OCI-LY7 (cell line): ENCODE results near the gene MYO1F. TPM values are rescaled to one million over a fixed set of nuclear protein-coding genes. Genes with fewer than 3 reads are reported as not detected.

Experiments
- BruUV-seq: library from RNA; stranded (reverse); fragments of 400-500 nt; replicated peaks from 2 replicates; lab custom pipeline; 2021; lab: Mats Ljungman, UMichigan
- CTCF ChIA-PET: fragments of 300-600 bp; sonication (Branson Sonifier 250); formaldehyde crosslinking; loops from one replicate; lab custom pipeline; 2022; ENCODE audit warnings: antibody characterized with exemption; ENCODE audit not compliant: unreplicated experiment; lab: Charles Lee
- POLR2A ChIA-PET: fragments of 300-600 bp; sonication (Branson Sonifier 250); formaldehyde crosslinking; loops from one replicate; lab custom pipeline; 2022; ENCODE audit warnings: antibody characterized with exemption; lab: Charles Lee
- DNase-seq: peaks from one replicate; pipeline ENCODE4 v3.0.0-alpha.2; 2015; ENCODE audit warnings: low spot score
- H2AFZ ChIP-seq: fragments of 200-600 bp; sonication (generic), shearing (Covaris generic); 2 replicates; pipeline ENCODE4 v1.6.1; 2014; ENCODE audit warnings: mild to moderate bottlenecking, antibody characterized with exemption, low read length, moderate library complexity
- H3K27ac ChIP-seq: fragments of 200-600 bp; sonication (generic); 2 replicates; pipeline ENCODE4 v1.5.1; 2014; ENCODE audit warnings: mixed run types, low read depth, mild to moderate bottlenecking, moderate library complexity, low read length, inconsistent platforms; ENCODE audit not compliant: poor library complexity, severe bottlenecking
- H3K36me3 ChIP-seq: fragments of 200-600 bp; sonication (generic); 2 replicates; pipeline ENCODE4 v1.6.1; 2014; ENCODE audit warnings: mild to moderate bottlenecking, antibody characterized with exemption, low read length, moderate library complexity, mixed read lengths; ENCODE audit not compliant: insufficient read depth
- H3K4me1 ChIP-seq: fragments of 200-600 bp; sonication (generic); 2 replicates; pipeline ENCODE4 v1.5.1; 2014; ENCODE audit warnings: mild to moderate bottlenecking, low read length; ENCODE audit not compliant: insufficient read depth, poor library complexity, severe bottlenecking
- H3K4me2 ChIP-seq: fragments of 200-600 bp; sonication (generic); 2 replicates; pipeline ENCODE4 v1.6.1; 2014; ENCODE audit warnings: mild to moderate bottlenecking, low read length
- H3K4me3 ChIP-seq: fragments of 200-600 bp; sonication (generic); 2 replicates; pipeline ENCODE4 v1.5.1; 2014; ENCODE audit warnings: mild to moderate bottlenecking, low read depth, low read length; ENCODE audit not compliant: poor library complexity, severe bottlenecking
- H3K79me2 ChIP-seq: fragments of 200-600 bp; sonication (generic); 2 replicates; pipeline ENCODE4 v1.6.1; 2016; ENCODE audit warnings: low read depth, mild to moderate bottlenecking, low read length, moderate library complexity, mixed read lengths; ENCODE audit not compliant: insufficient read depth
- H3K9me2 ChIP-seq: fragments of 200-600 bp; sonication (generic); 2 replicates; pipeline ENCODE4 v1.6.1; 2016; ENCODE audit warnings: mild to moderate bottlenecking, low read length, mixed read lengths; ENCODE audit not compliant: insufficient read depth
- H3K9me3 ChIP-seq: fragments of 200-600 bp; sonication (generic); 2 replicates; pipeline ENCODE4 v1.6.1; 2014; ENCODE audit warnings: mild to moderate bottlenecking, mixed run types, low read length, mixed read lengths
- H4K20me1 ChIP-seq: fragments of 200-600 bp; sonication (generic); 2 replicates; pipeline ENCODE4 v1.6.1; 2014; ENCODE audit warnings: mild to moderate bottlenecking, antibody characterized with exemption, low read length, moderate library complexity, mixed read lengths; ENCODE audit not compliant: insufficient read depth
- EZH2phosphoT487 ChIP-seq: fragments of 200-600 bp; sonication (generic); IDR thresholded peaks from 2 replicates; pipeline ENCODE4 v1.6.1; 2018; ENCODE audit warnings: low read depth, borderline replicate concordance, mild to moderate bottlenecking, mixed run types, antibody characterized with exemption, low read length, moderate library complexity, mixed read lengths
- intact Hi-C: fragments of 100-400 bp; cut with micrococcal nuclease; formaldehyde crosslinking; loops from one replicate; pipeline ENCODE4 v1.10.0; 2022; ENCODE audit not compliant: unreplicated experiment
- total RNA-seq, 2 experiments: library from RNA; depleted of rRNA in 1 of 2; stranded (reverse); fragments of >200 nt in 1 of 2; shearing (Covaris generic) in 1 of 2; gene quantifications; 2 replicates each; pipeline ENCODE4 v1.2.3, GENCODE V29; 2014 to 2022
- TF ChIP-seq, protein P1 (sequence below): fragments of 200-600 bp; sonication (generic); conservative IDR thresholded peaks from 2 replicates; pipeline ENCODE4 v1.5.1; 2014; ENCODE audit warnings: mild to moderate bottlenecking, antibody characterized with exemption, low read length, moderate library complexity, mixed read lengths

Gene MYO1F
- total RNA-seq, 2 experiments from 2014 or later, result 8.8 to 18.4 TPM

DNA sequence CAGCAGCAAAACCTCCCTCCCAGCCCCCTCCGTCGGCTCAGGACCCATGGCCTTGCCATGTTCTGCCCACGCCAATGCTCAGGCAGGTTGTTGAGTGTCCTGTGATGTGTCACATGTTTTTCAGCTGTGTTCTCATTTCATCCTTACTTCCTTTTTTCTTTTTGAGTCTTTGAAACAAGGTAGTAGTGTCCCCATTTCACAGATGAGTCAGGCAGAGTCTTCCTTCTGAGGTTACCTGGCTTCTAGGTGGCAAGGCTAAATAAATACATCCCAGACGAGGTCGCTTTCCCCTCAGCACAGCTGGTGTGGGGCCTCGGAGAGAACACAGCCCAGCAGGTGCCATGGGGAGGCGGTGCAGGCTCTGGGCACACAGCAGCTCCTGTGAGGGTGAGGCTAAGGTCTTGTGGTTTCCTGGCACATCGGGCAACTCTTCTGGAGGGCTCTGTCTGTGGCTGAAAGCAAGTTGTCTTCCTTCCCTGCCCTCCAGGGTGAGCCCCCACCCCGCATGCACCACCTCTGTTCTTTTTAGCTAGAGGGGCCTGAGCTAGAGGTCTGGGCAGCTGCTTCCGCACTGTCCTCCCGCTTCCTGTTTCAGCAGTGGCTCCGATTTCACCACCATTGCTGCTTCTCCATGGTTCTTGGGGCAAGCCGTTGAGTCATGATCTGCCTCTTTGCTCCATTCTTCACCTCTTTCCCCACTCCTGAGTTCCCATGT lies 89.9 kb downstream of the MYO1F start:
- Histone ChIP-seq H2AFZ (no peak overlapping the region), H3K4me1 (no peaks in the 10 kb centered on the region), H4K20me1 (no peaks in the 10 kb centered on the region), H3K4me3 (no peak overlapping the region), H3K79me2 (0 out of 2 replicates have a peak, but pooled peaks cover 2% of the 10 kb centered on the region), H3K4me2 (no peak overlapping the region), H3K27ac (no peak overlapping the region), H3K9me2 (no peaks in the 10 kb centered on the region), H3K36me3 (peaks cover 83% of the 10 kb centered on the region), H3K9me3 (no peaks in the 10 kb centered on the region)
- TF ChIP-seq, protein P1, sequence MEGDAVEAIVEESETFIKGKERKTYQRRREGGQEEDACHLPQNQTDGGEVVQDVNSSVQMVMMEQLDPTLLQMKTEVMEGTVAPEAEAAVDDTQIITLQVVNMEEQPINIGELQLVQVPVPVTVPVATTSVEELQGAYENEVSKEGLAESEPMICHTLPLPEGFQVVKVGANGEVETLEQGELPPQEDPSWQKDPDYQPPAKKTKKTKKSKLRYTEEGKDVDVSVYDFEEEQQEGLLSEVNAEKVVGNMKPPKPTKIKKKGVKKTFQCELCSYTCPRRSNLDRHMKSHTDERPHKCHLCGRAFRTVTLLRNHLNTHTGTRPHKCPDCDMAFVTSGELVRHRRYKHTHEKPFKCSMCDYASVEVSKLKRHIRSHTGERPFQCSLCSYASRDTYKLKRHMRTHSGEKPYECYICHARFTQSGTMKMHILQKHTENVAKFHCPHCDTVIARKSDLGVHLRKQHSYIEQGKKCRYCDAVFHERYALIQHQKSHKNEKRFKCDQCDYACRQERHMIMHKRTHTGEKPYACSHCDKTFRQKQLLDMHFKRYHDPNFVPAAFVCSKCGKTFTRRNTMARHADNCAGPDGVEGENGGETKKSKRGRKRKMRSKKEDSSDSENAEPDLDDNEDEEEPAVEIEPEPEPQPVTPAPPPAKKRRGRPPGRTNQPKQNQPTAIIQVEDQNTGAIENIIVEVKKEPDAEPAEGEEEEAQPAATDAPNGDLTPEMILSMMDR, result no peak
- CTCF ChIA-PET, result no interaction called here
- no TSS peak for BruUV-seq
- DNase-seq, result no peak
- intact Hi-C loops, result no loop called here
- POLR2A ChIA-PET, result interaction anchor here (0.7 kb wide), 1 partner anchor 92 kb away, joined by 3 read pairs; no protein-coding TSS in a partner anchor

GRCh38 chr19:8486661-8487136 lies 90.5 kb downstream of the MYO1F start:
- H3K4me2 ChIP-seq, result no peak overlapping the region
- H3K27ac ChIP-seq, result no peak overlapping the region
- no peak overlapping the region for H2AFZ ChIP-seq
- no peaks in the 10 kb centered on the region for H3K9me2 ChIP-seq
- peaks cover 89% of the 10 kb centered on the region for H3K36me3 ChIP-seq
- H3K79me2 ChIP-seq, result peaks cover 5% of the 10 kb centered on the region; the same call in 1 of the 2 replicates
- intact Hi-C loops, result no loop called here
- no peak for DNase-seq
- H3K4me3 ChIP-seq, result no peak overlapping the region
- H3K9me3 ChIP-seq, result no peaks in the 10 kb centered on the region
- H3K4me1 ChIP-seq, result no peaks in the 10 kb centered on the region
- BruUV-seq, result no TSS peak
- no peak for TF ChIP-seq EZH2phosphoT487
- TF ChIP-seq, protein P1, result no peak
- POLR2A ChIA-PET, result interaction anchor here (0.7 kb wide), 1 partner anchor 93 kb away, joined by 3 read pairs; no protein-coding TSS in a partner anchor
- no peaks in the 10 kb centered on the region for H4K20me1 ChIP-seq
- CTCF ChIA-PET, result no interaction called here
